HG03139 (cell line): ENCODE measurements around the gene TSSK3.

Source experiments
- ATAC-seq: cut with Tn5 transposase; IDR thresholded peaks from one replicate; pipeline ENCODE4 v1.9.1; 2021; ENCODE audit not compliant: unreplicated experiment

Gene TSSK3, protein sequence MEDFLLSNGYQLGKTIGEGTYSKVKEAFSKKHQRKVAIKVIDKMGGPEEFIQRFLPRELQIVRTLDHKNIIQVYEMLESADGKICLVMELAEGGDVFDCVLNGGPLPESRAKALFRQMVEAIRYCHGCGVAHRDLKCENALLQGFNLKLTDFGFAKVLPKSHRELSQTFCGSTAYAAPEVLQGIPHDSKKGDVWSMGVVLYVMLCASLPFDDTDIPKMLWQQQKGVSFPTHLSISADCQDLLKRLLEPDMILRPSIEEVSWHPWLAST

DNA sequence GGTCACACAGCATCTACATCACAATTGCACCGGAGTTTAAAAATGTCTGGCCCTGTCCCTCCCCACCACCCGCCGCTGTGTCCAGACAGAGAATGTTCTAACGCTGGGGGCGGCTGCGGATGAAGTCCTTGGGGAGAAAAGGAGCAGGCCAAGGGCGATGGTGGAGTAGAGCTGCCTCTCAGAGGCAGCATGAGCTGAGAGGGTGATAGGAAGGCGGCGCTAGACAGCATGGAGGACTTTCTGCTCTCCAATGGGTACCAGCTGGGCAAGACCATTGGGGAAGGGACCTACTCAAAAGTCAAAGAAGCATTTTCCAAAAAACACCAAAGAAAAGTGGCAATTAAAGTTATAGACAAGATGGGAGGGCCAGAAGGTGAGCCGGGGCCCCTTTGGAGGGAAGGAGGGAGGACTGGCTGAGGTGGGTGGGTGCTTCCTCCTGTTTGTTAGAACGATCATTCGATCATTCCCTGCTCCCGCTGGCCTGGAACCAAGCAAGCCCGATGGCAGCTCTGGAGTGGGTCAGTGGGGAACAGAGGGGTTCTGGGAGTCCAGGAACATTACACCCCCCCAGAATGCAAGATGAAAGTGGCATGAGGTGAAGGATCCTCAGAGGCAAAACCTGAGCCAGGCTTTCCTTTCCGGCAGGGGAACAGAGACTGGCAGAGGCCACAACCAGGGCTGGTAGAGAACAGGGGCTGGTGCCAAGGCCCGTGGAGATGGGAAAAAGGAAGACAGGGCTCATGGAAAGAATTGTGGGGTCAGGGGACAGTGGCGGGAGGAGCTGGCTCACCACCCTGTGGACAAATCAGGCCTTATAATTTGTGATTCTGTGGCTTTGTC, at the start of gene TSSK3, which contains the start of gene FAM229A:
TSS of gene TSSK3 (plus strand) at position 66 of the 840 bp plus-strand sequence. CDS start at position 229, 163 bp downstream.
TSS of gene FAM229A (minus strand) at position 12 of the 840 bp plus-strand sequence. CDS start 394 bp downstream, outside the sequence.
- ATAC-seq = no peak

DNA sequence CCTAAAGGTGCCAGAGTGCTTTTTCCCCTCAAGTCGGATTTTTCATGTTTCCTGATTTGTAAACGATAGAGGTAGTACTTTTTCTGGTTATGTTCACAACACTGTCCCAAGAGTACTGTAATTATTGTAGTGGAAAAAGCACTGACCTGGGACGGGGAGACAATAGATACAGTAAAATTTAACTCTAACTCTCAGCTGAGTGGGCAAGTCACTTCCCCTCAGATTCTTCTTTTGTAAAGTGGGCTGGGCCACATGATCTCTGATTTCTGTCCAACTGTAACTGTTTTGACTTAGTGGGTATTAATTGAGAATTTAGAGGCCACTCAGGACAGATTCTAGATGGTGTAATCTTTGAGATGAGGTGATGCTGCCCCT, 45.4 kb upstream of the TSSK3 start:
- ATAC-seq = peak; percentile 25

DNA sequence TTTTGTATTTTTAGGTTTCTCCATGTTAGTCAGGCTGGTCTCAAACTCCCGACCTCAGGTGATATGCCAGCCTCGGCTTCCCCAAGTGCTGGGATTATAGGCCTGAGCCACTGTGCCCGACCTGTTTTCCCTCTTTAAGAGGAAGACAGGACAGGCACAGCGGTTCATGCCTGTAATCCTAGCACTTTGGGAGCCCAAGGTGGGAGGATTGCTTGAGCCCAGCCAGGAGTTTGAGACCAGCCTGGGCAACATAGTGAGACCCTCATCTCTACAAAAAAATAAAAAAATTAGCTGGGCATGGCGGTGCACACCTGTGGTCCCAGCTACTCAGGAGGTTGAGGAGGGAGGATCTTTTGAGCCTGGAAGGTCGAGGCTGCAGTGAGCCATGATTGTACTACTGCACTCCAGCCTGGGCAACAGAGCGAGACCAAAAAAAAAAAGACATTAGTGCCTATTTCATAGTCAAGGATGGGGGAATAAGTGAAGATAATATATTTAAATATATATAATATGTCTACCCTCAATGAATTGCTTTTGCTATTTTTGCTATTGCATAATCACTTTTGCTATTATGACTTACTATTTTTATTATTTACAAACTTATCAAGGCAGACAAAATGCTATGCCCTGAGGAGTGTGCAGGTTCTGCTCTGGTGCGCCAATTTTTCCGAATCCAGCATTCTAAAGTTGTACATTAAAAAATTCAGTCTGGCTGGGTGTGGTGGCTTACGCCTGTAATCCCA, 44.0 kb upstream of the TSSK3 start:
- no peak for ATAC-seq

GRCh38 chr1:32321712-32322291, 40.5 kb upstream of the TSSK3 start:
- no peak for ATAC-seq

DNA sequence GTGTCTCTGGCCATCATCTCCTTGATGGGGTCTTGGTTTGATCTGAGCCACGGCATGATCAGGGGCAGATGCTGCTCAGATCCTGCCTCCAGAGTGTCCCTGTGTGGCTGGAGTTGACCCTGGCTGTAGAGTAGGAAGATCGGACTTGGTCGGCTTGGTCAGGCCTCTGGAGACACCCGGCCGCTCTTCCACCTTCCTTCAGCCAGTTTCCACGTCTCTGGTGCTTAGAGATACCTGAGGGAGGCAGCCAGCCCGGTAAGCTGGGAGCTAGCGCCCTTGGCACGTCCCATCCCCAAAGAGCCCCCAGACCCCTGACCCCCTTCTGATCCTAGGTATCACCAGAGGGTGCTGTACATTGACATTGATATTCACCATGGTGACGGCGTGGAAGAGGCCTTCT, 35.1 kb upstream of the TSSK3 start:
- no peak for ATAC-seq

DNA sequence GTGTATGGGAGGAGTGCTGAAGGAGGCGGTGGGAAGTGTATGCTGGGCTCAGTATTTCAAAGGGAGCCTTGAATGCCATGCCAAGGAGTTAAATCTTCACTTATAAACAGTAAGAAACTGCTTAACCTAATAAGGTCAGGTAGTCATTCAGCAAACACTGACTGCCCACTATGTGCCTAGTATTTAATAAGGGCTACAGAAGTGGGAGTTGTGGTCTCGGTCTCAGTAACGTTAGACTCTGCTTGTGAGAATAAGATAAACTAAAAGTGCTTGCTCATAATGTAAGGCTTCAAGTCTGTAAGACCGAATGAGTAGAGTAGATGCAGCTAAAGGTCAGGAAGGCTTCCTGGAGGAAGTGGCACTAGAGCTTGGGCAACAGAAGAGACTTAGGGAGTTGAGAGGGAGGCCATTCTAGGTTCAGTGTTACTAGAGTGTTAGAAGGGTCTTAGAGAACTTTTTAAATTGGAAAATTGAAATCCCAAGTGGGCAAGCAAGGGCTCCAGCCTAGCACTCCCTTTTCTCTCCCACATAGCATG, 32.3 kb upstream of the TSSK3 start:
- no peak for ATAC-seq

DNA sequence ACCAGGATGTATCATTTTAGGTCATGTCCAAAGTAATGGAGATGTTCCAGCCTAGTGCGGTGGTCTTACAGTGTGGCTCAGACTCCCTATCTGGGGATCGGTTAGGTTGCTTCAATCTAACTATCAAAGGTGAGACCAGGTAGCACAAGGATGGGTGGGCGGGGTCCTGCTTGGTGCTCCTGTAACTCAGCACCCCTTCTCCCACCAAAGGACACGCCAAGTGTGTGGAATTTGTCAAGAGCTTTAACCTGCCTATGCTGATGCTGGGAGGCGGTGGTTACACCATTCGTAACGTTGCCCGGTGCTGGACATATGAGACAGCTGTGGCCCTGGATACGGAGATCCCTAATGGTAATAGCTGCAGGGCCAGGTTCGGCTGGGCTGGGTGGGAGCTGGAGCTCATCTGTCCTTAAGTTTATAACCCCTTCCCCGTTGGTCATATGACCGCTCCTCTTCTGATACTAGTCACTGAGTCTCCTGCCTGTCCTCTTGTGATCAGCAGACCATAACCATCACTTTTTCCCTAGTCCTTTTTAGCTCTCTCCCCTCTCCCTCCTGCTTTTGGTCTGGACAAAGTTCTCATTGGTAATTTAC, 31.7 kb upstream of the TSSK3 start:
- ATAC-seq = no peak

DNA sequence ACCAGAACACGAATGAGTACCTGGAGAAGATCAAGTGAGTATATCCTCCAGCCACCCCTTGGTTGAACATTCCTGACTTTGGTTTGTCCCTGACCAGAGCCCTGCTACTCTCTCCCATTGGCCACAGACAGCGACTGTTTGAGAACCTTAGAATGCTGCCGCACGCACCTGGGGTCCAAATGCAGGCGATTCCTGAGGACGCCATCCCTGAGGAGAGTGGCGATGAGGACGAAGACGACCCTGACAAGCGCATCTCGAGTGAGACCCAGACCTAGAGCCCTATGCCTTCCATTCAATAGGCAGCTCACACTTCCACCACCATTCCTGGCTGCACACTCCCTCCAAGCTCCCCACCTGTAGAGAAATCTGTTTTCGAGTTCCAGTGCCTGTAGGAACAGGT, 30.8 kb upstream of the TSSK3 start:
- no peak for ATAC-seq

GRCh38 chr1:32332290-32333079, 29.9 kb upstream of the TSSK3 start:
- ATAC-seq = no peak

- ATAC-seq = no peak
These were observed 28.9 kb upstream of the TSSK3 start for GRCh38 chr1:32333251-32333963.

GRCh38 chr1:32334274-32334861, 28.0 kb upstream of the TSSK3 start:
- ATAC-seq = no peak

DNA sequence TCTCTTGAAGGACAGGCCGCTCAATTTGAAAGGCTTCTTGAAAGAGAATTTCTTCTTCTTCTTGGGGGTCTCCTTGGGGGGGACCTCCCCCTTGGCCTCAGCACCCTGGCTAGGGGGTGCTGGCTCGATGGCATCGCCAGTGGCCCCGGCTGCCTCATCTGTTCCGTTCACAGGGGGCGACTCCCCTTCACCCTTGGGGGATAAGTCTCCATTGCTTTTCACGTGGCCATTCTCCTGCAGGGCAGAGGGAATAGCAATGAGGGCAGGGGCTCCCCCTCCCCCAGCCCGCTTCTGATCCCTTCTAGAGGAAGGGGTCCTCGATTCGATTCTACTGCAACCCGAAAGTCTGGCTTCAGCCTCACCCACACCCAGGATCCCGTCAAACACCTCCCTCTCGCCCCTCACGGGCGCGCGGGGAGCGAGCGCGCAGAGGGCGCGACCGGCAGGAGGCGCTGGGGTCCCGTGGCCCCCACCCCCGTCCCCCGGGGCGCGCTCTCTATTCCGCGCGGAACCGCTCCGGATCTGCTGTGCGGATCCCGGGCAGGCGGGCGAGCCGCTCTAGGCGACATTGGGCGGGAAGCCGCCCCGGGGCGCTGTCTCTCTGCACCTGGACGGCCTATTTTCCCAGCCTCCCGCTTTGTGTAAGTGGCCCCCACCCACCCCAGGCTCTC, 27.3 kb upstream of the TSSK3 start:
- no peak for ATAC-seq

DNA sequence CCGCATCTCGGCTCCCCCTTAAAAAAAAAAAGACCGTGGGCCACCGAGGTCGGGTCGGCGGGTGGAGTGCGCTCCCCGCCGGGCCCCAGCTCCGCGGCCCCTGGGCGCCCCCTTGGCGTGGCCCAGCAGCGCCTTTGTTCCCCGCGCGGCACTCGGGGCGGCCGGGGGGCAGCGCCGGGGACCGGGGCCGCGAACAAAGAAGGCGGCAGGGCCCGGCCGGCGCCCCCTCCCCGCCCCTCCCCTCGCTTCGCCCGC, 26.9 kb upstream of the TSSK3 start:
- ATAC-seq = no peak

- peak; percentile 42 for ATAC-seq
These were observed 26.3 kb upstream of the TSSK3 start, which contains the start of gene MARCKSL1 for GRCh38 chr1:32335790-32336590. TSS of gene MARCKSL1 (minus strand) at chr1:32336233. CDS start at chr1:32336033, 200 bp downstream.

DNA sequence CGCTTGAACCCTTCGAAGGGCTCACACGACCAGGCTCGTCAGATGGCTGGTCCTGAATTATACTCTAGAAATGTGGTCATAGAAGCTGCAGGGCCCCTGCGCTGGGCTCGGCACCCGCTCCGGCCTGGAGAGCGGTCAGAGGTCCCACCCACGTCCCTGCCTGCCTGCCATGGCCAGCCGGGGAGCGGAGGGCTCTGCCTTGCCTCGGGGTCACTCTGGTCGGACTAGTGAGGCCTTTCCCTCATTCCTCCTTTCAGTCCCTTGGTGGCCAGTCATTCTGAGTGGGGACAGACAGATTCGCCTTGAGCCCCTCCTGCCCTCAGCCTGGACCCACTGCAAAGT, 25.8 kb upstream of the TSSK3 start:
- no peak for ATAC-seq

DNA sequence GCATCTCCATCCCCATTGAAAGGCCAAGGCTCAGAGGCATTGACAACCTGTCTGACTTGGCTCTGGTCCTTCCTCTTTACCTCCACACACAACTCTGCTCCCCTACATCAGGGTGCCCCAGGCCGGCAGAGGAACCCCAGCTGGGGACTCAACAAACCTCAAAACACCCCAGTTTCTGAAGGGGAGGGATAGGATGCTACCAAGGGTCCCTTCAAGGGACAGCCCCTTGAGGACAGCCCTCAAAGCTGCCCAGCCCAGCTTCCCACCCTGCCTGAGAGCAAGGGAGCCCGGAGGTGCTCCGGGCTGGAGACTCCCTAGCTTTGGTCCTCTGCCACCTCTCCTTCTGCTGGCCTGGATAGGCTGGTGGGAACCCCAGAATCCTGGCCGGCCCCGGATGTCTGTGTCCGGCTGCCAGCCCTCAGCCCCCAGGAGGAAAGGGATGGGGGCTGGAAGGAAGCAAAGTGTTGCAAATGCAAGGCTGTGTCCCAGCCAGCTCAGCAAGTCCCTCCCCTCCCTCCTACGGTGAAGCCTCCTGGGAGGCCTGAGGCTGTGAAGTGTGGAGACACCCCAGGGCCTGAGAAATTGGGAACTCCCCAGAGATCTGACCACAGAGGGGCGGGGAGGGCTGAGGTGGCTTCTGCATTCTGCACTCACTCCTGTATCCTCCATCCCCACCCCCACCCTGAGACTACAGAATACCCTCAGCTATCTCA, 25.2 kb upstream of the TSSK3 start:
- no peak for ATAC-seq
